ENCODE measurements around the gene TMEM255B.

The TMEM255B gene

DNA sequence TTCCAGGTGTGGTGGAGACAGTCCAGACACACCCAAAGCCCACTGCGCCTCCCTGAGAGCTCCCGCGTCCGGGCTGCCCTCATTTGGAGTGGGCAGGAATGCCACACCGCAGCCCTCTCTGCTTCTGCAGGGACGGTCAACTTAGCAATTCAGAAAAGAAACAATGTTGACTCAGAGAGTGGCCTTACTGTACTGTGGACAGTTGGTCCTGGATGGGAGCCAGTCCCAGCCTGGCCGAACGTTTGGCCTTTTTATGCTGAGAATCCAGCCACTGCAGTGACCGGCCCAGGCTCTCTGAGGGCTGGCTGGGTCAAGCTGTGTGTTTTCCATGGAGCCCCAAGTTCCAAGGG is 97.7 kb downstream of the TMEM255B start:
- DNase-seq (ENCODE audit: low read depth), result no peak
- TF ChIP-seq, protein P1, sequence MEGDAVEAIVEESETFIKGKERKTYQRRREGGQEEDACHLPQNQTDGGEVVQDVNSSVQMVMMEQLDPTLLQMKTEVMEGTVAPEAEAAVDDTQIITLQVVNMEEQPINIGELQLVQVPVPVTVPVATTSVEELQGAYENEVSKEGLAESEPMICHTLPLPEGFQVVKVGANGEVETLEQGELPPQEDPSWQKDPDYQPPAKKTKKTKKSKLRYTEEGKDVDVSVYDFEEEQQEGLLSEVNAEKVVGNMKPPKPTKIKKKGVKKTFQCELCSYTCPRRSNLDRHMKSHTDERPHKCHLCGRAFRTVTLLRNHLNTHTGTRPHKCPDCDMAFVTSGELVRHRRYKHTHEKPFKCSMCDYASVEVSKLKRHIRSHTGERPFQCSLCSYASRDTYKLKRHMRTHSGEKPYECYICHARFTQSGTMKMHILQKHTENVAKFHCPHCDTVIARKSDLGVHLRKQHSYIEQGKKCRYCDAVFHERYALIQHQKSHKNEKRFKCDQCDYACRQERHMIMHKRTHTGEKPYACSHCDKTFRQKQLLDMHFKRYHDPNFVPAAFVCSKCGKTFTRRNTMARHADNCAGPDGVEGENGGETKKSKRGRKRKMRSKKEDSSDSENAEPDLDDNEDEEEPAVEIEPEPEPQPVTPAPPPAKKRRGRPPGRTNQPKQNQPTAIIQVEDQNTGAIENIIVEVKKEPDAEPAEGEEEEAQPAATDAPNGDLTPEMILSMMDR (IDR thresholded peaks at IDR 0.05; ENCODE audit: control insufficient read depth, extremely low read depth, insufficient read depth), result no peak
- no peak overlapping the region for H3K4me3 ChIP-seq (ENCODE audit: low read depth, low read length)

DNA sequence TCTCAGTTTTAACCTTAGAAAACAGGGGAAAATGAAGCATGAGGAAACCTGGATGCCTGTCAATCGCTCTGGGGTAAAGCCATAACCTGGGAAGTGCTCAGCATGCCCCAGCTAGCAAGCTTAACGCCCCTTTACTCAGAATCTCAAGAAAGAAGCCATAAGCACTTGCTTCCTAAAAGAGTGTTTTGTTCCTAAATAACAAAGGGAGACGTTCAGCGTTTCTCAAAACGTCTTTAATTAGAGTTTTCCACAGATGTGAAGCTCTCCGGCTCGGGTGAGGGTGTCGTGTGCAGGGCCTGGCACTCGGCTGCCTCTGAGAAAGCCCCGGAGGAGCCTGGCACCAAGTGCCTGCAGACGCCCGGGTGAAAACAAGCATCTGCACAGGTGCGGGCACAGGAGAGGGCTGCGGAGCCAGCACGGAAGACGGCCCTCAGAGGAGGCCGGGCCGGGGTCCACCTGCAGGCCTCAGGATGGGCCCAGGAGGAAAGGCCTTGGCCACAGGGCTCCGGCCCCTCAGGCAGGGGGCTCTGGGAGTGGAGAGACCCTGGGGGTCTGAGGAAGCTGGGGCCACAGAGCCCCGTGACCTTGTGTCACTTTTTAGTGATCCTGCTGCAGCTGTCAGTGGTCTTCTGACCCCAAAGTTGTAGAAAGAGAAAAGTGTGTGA is 98.6 kb downstream of the TMEM255B start:
- no peak for DNase-seq (ENCODE audit: low read depth)
- TF ChIP-seq, protein P1 (IDR thresholded peaks at IDR 0.05; ENCODE audit: control insufficient read depth, extremely low read depth, insufficient read depth), result no peak
- no peak overlapping the region for H3K4me3 ChIP-seq (ENCODE audit: low read depth, low read length)

DNA sequence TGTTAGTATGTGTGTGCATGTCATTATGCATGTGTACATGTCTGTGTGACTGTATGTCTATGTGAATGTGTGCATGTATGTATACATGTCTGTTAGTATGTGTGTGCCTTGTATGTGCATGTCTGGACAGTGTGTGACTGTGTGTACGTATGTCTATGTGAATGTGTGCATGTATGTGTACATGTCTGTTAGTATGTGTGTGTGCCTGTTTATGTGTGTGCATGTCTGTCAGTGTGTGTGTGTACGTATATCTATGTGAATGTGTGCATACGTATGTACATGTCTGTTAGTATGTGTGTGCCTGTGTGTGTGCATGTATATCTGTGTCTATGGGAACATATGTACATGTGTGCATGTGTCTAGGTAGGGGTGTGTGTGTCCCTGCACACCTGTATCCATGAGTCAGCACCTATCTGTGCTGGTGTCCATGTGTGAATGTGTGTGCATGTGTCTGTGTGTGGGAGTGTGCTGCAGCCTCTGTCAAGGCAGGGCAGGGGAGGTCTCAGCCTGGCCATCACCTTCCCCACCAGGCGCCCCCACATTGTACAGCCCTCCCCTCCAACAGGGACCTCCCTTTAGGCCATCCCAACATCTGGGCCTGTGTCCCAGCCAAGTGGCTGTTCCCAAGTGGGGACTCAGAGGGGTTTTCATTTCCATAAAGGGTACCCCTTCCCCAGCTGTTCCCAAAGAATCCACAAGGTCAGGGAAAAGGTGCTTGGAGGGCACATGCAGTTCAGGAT is 100.5 kb downstream of the TMEM255B start:
- DNase-seq (ENCODE audit: low read depth), result no peak
- no peak overlapping the region for H3K4me3 ChIP-seq (ENCODE audit: low read depth, low read length)
- TF ChIP-seq, protein P1 (IDR thresholded peaks at IDR 0.05; ENCODE audit: control insufficient read depth, extremely low read depth, insufficient read depth), result no peak

DNA sequence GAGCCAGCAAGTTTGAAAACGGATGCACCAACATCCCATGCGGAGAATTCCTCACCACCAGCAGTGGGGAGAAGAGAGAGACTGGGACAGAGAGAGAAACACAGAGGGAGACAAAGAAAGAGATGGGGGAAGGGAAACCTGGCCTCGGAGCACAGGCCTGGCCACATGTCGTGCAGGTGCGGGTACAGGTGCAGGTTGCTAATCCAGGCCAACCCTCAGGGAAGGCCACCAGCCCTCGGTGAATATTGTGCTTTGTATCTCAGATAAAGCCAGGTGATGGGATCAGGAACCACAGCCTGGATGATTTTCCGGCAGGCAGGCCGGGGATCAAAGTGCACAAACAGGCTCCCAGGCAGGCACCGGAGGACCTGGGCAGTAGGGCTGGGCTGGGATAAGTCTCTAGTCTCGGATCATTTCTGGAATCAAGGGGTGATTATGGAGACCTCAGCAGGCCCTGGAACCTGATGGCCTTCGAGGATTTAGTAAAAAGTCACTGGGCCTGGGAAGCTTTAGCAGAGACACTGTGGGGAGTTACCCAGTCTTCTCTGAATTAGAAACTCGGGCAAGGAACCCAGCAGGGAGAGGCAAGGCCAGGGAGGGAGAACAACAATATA is 101.1 kb downstream of the TMEM255B start:
- TF ChIP-seq, protein P1 (IDR thresholded peaks at IDR 0.05; ENCODE audit: control insufficient read depth, extremely low read depth, insufficient read depth), result no peak
- no peak for DNase-seq (ENCODE audit: low read depth)
- H3K4me3 ChIP-seq (ENCODE audit: low read depth, low read length), result no peak overlapping the region

DNA sequence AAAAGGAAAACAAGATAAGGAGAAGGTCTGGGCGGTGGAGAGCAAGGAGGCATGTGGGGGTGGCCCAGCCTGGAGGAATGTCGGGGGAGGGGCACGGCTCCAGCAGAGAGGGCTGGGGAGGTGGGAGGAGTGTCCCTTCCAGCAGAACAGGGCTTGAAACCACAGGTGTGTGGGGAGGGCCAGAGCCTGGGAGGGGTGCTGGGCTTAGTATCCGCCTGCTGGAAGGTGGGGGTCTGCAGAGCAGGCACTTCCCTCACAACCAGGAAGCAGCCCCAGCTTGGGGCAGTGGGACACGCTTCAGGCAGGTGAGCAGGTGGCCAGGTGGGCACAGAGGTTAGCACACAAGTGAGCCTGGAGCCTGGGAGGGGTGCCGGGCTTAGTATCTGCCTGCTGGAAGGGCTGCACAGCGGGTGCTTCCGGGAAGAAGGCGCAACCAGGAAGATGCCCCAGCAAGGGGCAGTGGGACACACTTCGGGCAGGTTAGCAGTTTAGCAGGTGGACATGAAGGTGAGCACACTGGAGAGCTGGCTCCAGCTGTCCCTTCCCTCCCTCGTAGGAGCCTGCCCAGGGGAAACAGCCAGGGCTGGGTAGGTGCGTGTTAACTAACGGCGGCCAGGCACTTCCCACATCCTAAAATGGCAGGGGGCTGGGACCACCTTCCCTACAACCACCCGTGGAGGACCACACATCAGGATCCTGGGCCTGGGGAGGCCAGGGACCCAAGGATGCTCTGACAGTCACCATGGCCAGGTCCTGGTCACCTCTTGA is 101.8 kb downstream of the TMEM255B start:
- DNase-seq (ENCODE audit: low read depth), result no peak
- H3K4me3 ChIP-seq (ENCODE audit: low read depth, low read length), result no peak overlapping the region
- TF ChIP-seq, protein P1 (IDR thresholded peaks at IDR 0.05; ENCODE audit: control insufficient read depth, extremely low read depth, insufficient read depth), result no peak

DNA sequence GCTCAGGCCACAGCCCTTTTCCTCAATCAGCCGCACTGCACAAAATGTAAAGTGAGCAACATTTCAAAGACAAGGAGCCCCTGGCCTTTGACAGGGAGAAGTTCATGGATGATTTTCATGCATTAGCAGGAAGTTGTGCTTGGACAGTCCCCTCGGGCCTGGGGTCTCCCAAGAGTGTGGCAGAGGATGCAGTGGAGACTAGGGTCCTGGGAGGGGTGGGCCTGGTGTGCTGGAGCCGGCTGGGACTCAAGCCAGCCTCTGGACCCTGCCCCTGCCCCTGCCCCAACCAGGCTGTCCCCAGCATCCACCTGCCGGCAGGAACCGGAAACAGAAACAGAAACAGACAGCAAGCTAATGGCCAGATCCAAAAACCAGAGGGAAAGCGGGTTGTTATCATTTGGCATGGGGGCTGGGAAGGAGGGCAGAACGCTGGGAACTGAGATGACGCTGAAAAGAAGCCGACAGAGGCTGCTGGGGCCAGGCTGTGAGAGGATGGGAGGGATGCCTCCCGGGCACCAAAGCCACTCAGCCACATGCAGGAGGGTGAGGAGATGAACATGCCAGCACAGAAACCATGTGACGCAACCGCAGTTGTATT is 102.5 kb downstream of the TMEM255B start:
- TF ChIP-seq, protein P1 (IDR thresholded peaks at IDR 0.05; ENCODE audit: control insufficient read depth, extremely low read depth, insufficient read depth), result no peak

More for the DNA sequence above, 102.5 kb downstream of the TMEM255B start:
- no peak for DNase-seq (ENCODE audit: low read depth)
- H3K4me3 ChIP-seq (ENCODE audit: low read depth, low read length), result no peak overlapping the region

All from LNCaP clone FGC (cell line).